CD4-positive, alpha-beta T cell treated with Interleukin-6 at 100 ng/mL for 8 hours (primary cell): ENCODE results near the gene GTF2H3.
A peak's percentile ranks its signal among the peaks of the same experiment; 100 is the strongest.
"Not testable (repeated sequence)": the region's sequence is repeated elsewhere in the genome, so short reads cannot be mapped to it uniquely, and the experiment has no call there.

Experiments
- DNase-seq: peaks from one replicate; pipeline ENCODE4 v3.0.0-alpha.2; 2020; ENCODE audit warnings: mixed read lengths, low spot score

GTF2H3 gene

GRCh38 chr12:123633379-123634141, at the start of gene GTF2H3, which contains the start of gene EIF2B1:
TSS of gene GTF2H3 (plus strand) at chr12:123633829. CDS start at chr12:123633860, 31 bp downstream.
TSS of gene EIF2B1 (minus strand) at chr12:123633686. CDS start at chr12:123633557, 129 bp downstream.
- DNase-seq = peak; percentile 94

- DNase-seq = no peak
Observed at GRCh38 chr12:123591702-123592481, 41.7 kb upstream of the GTF2H3 start.

- no peak for DNase-seq
Observed at GRCh38 chr12:123595729-123596128, 37.9 kb upstream of the GTF2H3 start.

DNA sequence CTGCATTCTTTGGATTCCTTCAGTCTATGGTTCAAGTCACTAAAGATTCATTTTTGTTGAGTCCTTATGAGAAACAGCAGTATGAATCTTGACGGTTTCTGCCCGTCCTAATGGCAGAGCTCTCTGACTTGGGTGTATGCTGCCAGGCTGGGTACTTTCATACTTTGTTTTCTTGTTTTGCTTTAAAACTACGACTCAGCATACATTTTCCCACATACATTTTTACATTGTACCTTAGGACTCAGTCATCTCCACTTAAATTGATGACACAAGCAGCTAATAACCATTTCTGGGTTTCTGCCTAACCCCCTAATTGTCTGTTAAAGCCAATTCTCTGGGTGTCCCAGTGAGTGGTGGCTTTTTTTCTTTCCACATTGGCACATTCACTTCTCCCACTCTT, 36.5 kb upstream of the GTF2H3 start:
- DNase-seq = no peak

DNA sequence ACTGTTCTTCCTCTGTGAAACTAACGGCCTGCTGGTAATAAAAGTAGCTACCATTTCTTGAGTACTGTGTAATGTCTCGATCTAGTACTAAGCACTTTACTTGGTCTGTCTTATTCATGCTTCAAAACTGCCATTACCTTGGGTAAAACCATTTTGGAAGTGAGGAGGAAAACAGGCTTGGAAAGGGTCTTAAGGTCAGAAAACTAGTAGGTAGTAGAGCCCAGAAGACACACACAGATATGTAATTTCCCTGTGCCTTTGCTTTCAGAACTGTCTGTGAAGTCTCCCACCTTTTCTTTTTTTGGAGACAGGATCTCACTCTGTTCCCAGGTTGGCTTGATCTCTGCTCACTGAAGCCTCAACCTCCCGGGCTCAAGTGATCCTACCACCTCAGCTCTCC, 35.1 kb upstream of the GTF2H3 start:
- no peak for DNase-seq

DNA sequence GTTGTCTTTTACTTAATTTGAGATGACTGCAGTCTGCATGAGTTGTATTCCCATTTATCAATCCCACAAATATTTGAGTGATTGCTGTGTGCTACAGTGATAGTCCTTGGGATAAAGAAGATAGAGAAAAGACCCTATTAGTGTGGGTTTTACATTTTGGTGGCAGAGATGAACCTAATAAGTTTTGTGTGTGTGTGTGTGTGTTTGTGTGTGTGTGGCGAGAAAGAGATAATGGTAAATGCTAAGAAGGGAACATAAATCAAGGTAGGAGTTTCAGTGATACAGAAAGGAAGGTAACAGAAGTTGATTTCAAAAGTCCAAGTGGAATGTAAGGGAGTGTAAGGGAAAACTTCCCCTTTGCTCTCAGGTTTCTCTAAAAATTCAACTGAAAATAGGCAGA, 34.3 kb upstream of the GTF2H3 start:
- no peak for DNase-seq

GRCh38 chr12:123599721-123600120, 33.9 kb upstream of the GTF2H3 start:
- DNase-seq = no peak

- DNase-seq = peak; percentile 78
Observed at GRCh38 chr12:123601602-123602489, 31.8 kb upstream of the GTF2H3 start, which contains the start of gene DDX55. TSS of gene DDX55 (plus strand) at chr12:123602099. CDS start at chr12:123602149, 50 bp downstream.

DNA sequence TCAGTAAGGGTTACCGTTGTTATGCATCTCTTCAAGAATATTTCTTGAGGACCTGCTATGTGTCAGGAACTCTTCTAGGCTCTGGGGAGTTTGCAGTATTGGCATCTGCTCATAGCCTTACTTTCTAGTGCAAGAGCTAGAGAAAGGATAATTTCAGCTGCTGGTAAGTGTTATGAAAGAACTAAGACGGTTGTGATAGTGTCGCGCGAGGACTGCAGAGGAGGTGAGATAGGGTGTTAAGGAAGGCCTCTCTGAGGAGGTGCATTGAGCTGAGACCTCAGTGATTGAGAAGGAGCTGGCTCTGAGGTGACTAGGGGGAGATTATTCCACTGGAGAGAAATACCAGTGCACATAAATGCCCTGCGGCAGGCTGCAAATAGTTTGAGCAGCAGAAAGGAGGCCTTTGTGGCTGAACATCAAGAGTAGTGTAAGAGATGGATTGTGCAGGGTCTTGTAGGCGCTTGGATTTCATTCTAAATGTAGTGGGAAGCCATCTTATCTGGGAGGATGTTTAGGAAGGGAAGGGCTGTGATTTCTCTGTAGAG, 30.9 kb upstream of the GTF2H3 start:
- DNase-seq = no peak

- not testable (repeated sequence) for DNase-seq
Observed at GRCh38 chr12:123603495-123603894, 30.1 kb upstream of the GTF2H3 start.

DNA sequence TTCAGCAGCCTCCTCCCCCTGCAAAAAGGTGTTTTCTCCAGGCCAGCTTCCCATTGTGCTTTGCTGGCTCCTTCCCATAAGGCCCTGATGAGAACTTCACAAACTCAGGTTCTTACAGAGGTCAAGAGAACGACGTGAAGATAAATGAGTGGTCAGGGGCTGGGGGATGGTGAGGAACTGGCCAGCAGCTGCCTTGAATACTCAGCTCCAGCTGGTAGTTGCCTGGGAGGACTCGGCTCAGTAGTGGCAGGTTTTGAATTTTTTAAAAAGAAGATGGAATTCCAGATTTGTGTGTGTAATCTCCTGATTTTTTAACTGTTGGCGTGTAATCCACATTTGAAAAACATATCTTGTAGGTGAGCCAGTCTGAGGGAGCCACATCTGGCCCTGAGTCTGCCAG, 25.9 kb upstream of the GTF2H3 start:
- DNase-seq = no peak

- no peak for DNase-seq
Observed at GRCh38 chr12:123608182-123608581, 25.4 kb upstream of the GTF2H3 start.

GRCh38 chr12:123614110-123614509, 19.5 kb upstream of the GTF2H3 start:
- no peak for DNase-seq

DNA sequence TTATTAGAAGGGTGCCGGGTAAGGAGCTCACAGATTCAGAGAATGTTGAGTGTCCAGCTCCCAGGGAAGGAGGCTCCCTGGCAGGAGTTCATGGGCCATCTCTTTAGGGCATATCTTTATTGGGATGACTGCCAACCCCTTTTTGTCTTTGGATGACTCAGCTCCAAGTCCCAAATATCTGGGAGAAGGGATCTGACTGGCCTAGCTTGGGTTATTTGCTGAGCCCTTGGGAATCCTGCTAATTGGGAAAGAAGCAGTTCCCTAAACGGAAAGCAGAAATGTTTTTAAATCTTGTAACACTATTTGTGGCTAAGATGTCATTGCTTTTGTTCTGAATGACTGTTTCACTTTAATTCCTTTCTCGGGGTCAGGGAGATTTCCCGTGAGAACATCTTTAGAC, 19.1 kb upstream of the GTF2H3 start:
- DNase-seq = no peak

DNA sequence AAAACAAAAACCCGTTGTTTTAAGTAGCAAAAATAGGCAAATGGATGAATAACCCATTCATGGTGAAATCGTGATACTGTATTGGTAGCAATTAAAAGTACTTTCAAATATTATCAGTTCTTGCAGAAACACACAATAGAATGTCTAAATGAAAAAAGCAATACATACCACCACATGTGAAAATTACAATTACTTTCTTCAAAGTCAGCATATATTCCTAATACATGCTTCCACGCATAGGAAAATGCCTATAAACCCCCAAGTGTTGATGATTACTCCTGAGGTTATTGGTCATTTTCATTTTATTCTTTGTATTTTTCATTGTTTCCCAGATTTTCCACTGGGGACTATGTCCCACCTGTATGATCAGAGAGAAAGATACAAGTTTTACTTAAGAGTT, 16.5 kb upstream of the GTF2H3 start:
- DNase-seq = no peak

GRCh38 chr12:123617580-123617979, 16.0 kb upstream of the GTF2H3 start:
- no peak for DNase-seq

- DNase-seq = no peak
Observed at GRCh38 chr12:123621101-123621500, 12.5 kb upstream of the GTF2H3 start.

DNA sequence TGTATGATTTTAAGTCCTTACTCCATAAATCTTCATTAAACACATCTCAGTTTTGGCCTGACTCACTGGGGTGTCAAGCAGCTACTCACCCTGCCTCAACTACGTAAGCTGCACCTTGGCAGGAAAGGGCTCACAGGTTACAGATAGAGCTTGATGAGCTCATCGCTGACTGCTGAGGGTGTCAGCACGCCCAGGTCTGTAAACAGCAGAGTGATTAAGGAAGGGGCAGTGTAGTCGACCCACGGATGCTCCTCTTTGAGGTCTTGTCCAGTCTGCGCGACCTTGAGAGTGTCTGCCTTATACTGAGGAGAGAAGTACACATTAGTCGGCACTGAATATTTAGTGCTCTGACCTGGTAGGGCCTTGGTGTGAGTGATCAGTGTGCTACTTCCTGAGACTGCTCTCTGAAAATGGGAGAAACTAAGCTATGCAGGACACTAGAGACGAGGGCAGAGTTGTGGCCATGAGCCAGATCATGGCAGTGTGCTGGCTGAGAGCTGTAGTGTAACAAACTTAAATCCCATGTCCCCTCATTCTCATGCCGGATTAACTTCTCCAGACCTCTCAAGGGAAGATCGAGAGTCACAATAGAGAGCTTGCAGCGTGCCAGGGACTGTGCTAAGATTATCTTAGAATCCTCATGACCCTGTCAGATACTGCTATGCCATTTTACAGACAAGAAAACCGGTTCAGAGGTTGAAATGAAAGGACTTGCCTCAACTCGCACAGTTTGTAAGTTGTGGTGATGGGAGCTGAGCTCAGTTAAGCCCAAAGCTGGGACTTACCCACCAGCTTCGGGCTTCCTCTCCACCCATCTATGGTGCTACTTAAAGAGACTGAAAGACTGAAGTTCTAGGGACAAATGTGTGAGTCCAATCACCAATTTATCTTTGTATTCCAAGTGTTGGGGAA, 11.8 kb upstream of the GTF2H3 start:
- no peak for DNase-seq

GRCh38 chr12:123634142-123634561, 523 bp downstream of the GTF2H3 start:
- DNase-seq = no peak

GRCh38 chr12:123643911-123644310, 10.3 kb downstream of the GTF2H3 start:
- no peak for DNase-seq

GRCh38 chr12:123645380-123645779, 11.8 kb downstream of the GTF2H3 start:
- no peak for DNase-seq
